Endothelial cell of umbilical vein (primary cell): ENCODE results near the gene B3GNT3. TPM values are rescaled to one million over a fixed set of nuclear protein-coding genes. Genes with fewer than 3 reads are reported as not detected.

Source experiments
- BruUV-seq: library from RNA; stranded (reverse); fragments of 400-500 nt; replicated peaks from 2 replicates; lab custom pipeline; 2021; lab: Mats Ljungman, UMichigan
- CTCF ChIA-PET: fragments of 300-600, 350-600 bp; sonication (Branson Sonifier 250); formaldehyde crosslinking; loops from one replicate; lab custom pipeline; 2021; ENCODE audit warnings: antibody characterized with exemption, inconsistent platforms; lab: Charles Lee
- POLR2A ChIA-PET: fragments of 300-600, 350-600 bp; sonication (Branson Sonifier 250); formaldehyde crosslinking; loops from one replicate; lab custom pipeline; 2021; ENCODE audit warnings: antibody characterized with exemption, inconsistent platforms; lab: Charles Lee
- DNase-seq: peaks from one replicate; pipeline ENCODE4 v3.0.0-alpha.2; 2011; ENCODE audit warnings: low read depth, low spot score
- FAIRE-seq: peaks from 2 replicates; lab custom pipeline; 2011; peaks lifted over from hg19 to GRCh38; lab: Jason Lieb, UNC
- H2AFZ ChIP-seq: 2 replicates; pipeline ENCODE4 v1.6.0; 2012; ENCODE audit warnings: low read depth, low read length, control low read depth, inconsistent platforms
- H3K27ac ChIP-seq: 2 replicates; pipeline ENCODE4 v1.5.1; 2011; ENCODE audit warnings: low read depth, mild to moderate bottlenecking, control low read depth, low read length, moderate library complexity; ENCODE audit not compliant: insufficient read depth
- H3K27me3 ChIP-seq, 2 experiments: 2 replicates each; pipeline versions ENCODE4 v1.6.0 to v1.6.1; 2011; ENCODE audit warnings: low read length in 2 of 2, mixed read lengths in 1 of 2; ENCODE audit not compliant: control insufficient read depth in 2 of 2, insufficient read depth in 2 of 2
- H3K36me3 ChIP-seq, 2 experiments: 2 replicates in 1 of 2; 3 replicates in 1 of 2; pipeline ENCODE4 v1.5.1; 2011; ENCODE audit warnings: low read length in 2 of 2, mild to moderate bottlenecking in 1 of 2, moderate library complexity in 1 of 2; ENCODE audit not compliant: control insufficient read depth in 2 of 2, insufficient read depth in 2 of 2; ENCODE audit errors: extremely low read depth in 1 of 2
- H3K4me1 ChIP-seq: 3 replicates; pipeline ENCODE4 v1.5.1; 2011; ENCODE audit warnings: mild to moderate bottlenecking, low read length; ENCODE audit not compliant: control insufficient read depth, insufficient read depth; ENCODE audit errors: extremely low read depth
- H3K4me2 ChIP-seq: 2 replicates; pipeline ENCODE4 v1.6.1; 2011; ENCODE audit warnings: low read length, control low read depth, mixed read lengths; ENCODE audit not compliant: insufficient read depth
- H3K4me3 ChIP-seq, 3 experiments: fragments of 200-600 bp in 1 of 3; sonication (generic), shearing (Covaris generic) in 1 of 3; replicated peaks in 1 of 3; 2 replicates each; pipeline ENCODE4 v1.5.1; 2011 to 2016; ENCODE audit warnings: control low read depth in 3 of 3, low read length in 3 of 3, mild to moderate bottlenecking in 2 of 3, inconsistent platforms in 1 of 3, low read depth in 1 of 3, moderate library complexity in 1 of 3; ENCODE audit not compliant: insufficient read depth in 1 of 3
- H3K79me2 ChIP-seq: 2 replicates; pipeline ENCODE4 v1.6.0; 2012; ENCODE audit warnings: low read length, inconsistent platforms; ENCODE audit not compliant: control insufficient read depth, insufficient read depth
- H3K9ac ChIP-seq: replicated peaks from 2 replicates; pipeline ENCODE3; 2011; ENCODE audit warnings: low read length, control low read depth; ENCODE audit not compliant: insufficient read depth; ENCODE audit errors: extremely low read depth
- H3K9me1 ChIP-seq: replicated peaks from 3 replicates; pipeline ENCODE4 v1.6.0; 2011; ENCODE audit warnings: mild to moderate bottlenecking, low read length; ENCODE audit not compliant: control insufficient read depth, insufficient read depth; ENCODE audit errors: extremely low read depth
- H3K9me3 ChIP-seq: replicated peaks from 2 replicates; pipeline ENCODE4 v1.5.1; 2012; ENCODE audit warnings: low read length, inconsistent platforms; ENCODE audit not compliant: control insufficient read depth, insufficient read depth
- H4K20me1 ChIP-seq: replicated peaks from 2 replicates; pipeline ENCODE3; 2011; ENCODE audit warnings: mild to moderate bottlenecking, low read length; ENCODE audit not compliant: control insufficient read depth, insufficient read depth; ENCODE audit errors: extremely low read depth
- CTCF ChIP-seq, 2 donors: IDR thresholded peaks; 1 replicate in 1 of 2; 2 replicates in 1 of 2; pipeline ENCODE4 v1.5.1; 2011; ENCODE audit warnings: low read length in 2 of 2, mild to moderate bottlenecking in 2 of 2, moderate library complexity in 2 of 2, control low read depth in 1 of 2, inconsistent platforms in 1 of 2, low read depth in 1 of 2; ENCODE audit not compliant: insufficient read depth in 1 of 2; ENCODE audit errors: extremely low read depth in 1 of 2
- EZH2 ChIP-seq: IDR thresholded peaks from 2 replicates; pipeline ENCODE4 v1.6.1; 2012; ENCODE audit warnings: borderline replicate concordance, low read depth, mild to moderate bottlenecking, moderate library complexity, low read length, inconsistent platforms; ENCODE audit not compliant: severe bottlenecking
- FOS ChIP-seq: IDR thresholded peaks from 2 replicates; pipeline ENCODE4 v1.6.1; 2011; ENCODE audit warnings: mild to moderate bottlenecking, low read length, moderate library complexity, borderline replicate concordance; ENCODE audit not compliant: insufficient read depth
- GATA2 ChIP-seq: IDR thresholded peaks from 2 replicates; pipeline ENCODE4 v1.7.0; 2011; ENCODE audit warnings: low read depth, mild to moderate bottlenecking, moderate library complexity, mixed read lengths, low read length; ENCODE audit not compliant: insufficient read length, insufficient read depth
- JUN ChIP-seq: IDR thresholded peaks from 2 replicates; pipeline ENCODE4 v1.6.1; 2011; ENCODE audit warnings: borderline replicate concordance, low read depth; ENCODE audit not compliant: insufficient read length, insufficient read depth
- MYC ChIP-seq: IDR thresholded peaks from one replicate; pipeline ENCODE4 v1.6.1; 2011; ENCODE audit warnings: mild to moderate bottlenecking, low read depth, low read length
- POLR2A ChIP-seq: IDR thresholded peaks from 2 replicates; pipeline ENCODE4 v1.6.1; 2012; ENCODE audit warnings: low read depth, mild to moderate bottlenecking, control low read depth, low read length
- POLR2AphosphoS5 ChIP-seq: IDR thresholded peaks from 2 replicates; pipeline ENCODE4 v1.6.1; 2012; ENCODE audit warnings: low read depth, mild to moderate bottlenecking, control low read depth, low read length, moderate library complexity; ENCODE audit not compliant: insufficient read depth
- dilution Hi-C: fragments of 300-500 bp; cut with MboI; formaldehyde crosslinking; loops from one replicate; pipeline ENCODE4 v1.15.0; 2019; ENCODE audit warnings: low sequenced_read_pairs; ENCODE audit not compliant: extremely low pct_ligation_motif_present
- intact Hi-C: fragments of 100-400 bp; cut with micrococcal nuclease; formaldehyde crosslinking; loops from one replicate; pipeline ENCODE4 v1.10.0; 2022
- polyA plus RNA-seq, 4 experiments: library from polyadenylated mRNA; depleted of rRNA in 3 of 4; stranded (reverse) in 3 of 4; unstranded in 1 of 4; fragments of >200 nt; gene quantifications; 2 replicates each; pipeline versions ENCODE4 v1.2.1 to v1.2.3, GENCODE V29; 2011 to 2012; ENCODE audit warnings: missing spikeins in 1 of 4
- total RNA-seq: library from RNA; stranded (reverse); gene quantifications from 2 replicates; pipeline ENCODE4 v1.2.3, GENCODE V29; 2021
- TF ChIP-seq, protein P1 (sequence below): IDR thresholded peaks from 2 replicates; pipeline ENCODE4 v1.6.1; 2011; ENCODE audit not compliant: insufficient read depth, insufficient read length

The B3GNT3 gene
- total and polyA plus RNA-seq, 2 donors (not counting 3 experiments of a cell fraction or from before 2014, with no cell fraction given): 0.10 TPM; not detected in 1

- TF ChIP-seq CTCF (IDR thresholded peaks at IDR 0.05; ENCODE audit: extremely low read depth in 1 of 2, insufficient read depth in 1 of 2, low read depth in 1 of 2, low read length in 2 of 2): no peak
- TF ChIP-seq EZH2: no peak
- TF ChIP-seq JUN: no peak
- no peak for TF ChIP-seq GATA2
- no peak for TF ChIP-seq POLR2A
- no peak for TF ChIP-seq FOS
- no peak for TF ChIP-seq MYC
- no peak for TF ChIP-seq POLR2AphosphoS5
- TF ChIP-seq, protein P1, sequence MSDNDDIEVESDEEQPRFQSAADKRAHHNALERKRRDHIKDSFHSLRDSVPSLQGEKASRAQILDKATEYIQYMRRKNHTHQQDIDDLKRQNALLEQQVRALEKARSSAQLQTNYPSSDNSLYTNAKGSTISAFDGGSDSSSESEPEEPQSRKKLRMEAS: no peak
- DNase-seq (no peak), FAIRE-seq (no peak)
- Histone ChIP-seq H3K9ac (no peak overlapping the region), H3K9me1 (no peaks in the 10 kb centered on the region), H2AFZ (no peak overlapping the region), H3K79me2 (no peaks in the 10 kb centered on the region), H3K4me1 (no peaks in the 10 kb centered on the region), H3K27ac (no peak overlapping the region), H3K9me3 (no peaks in the 10 kb centered on the region), H3K27me3 (no peaks in the 10 kb centered on the region), H3K4me3 (no peak overlapping the region), H3K36me3 (no peaks in the 10 kb centered on the region), H4K20me1 (no peaks in the 10 kb centered on the region), H3K4me2 (no peak overlapping the region)
- ChIA-PET POLR2A (no interaction called here), CTCF (interaction anchor here (0.8 kb wide), 1 partner anchor 72 kb away, joined by 3 read pairs; the partner anchor contains the start of gene RPL18A)
- no TSS peak for BruUV-seq
- dilution Hi-C loops: no loop called here
- intact Hi-C loops: no loop called here
Measured at GRCh38 chr19:17787274-17787913, 7.5 kb upstream of the B3GNT3 start.
